Measurements from ENCODE around the gene CCL18. TPM values are rescaled to one million over a fixed set of nuclear protein-coding genes. Genes with fewer than 3 reads are reported as not detected.
"Not testable (repeated sequence)": the region's sequence is repeated elsewhere in the genome, so short reads cannot be mapped to it uniquely, and the experiment has no call there.

The CCL18 gene
- polyA plus RNA-seq, 2 of the 4 experiments (the other 2 are of a cell fraction): not detected

GRCh38 chr17:36107660-36108059 is 43.6 kb downstream of the CCL18 start:
- no peak for TF ChIP-seq CBX2 (IDR thresholded peaks at IDR 0.05; ENCODE audit: borderline replicate concordance, low read depth)
- no peak for TF ChIP-seq PBX3 (IDR thresholded peaks at IDR 0.05)
- TF ChIP-seq SMC3 (IDR thresholded peaks at IDR 0.05): no peak
- no peak for TF ChIP-seq BHLHE40 (IDR thresholded peaks at IDR 0.05; ENCODE audit: low read depth, low read length)
- no peak for TF ChIP-seq CHD2 (IDR thresholded peaks at IDR 0.05; ENCODE audit: low read length, partially characterized antibody)
- TF ChIP-seq MYC (IDR thresholded peaks at IDR 0.05; ENCODE audit: borderline replicate concordance, low read length): no peak
- no peak for TF ChIP-seq RFX5 (IDR thresholded peaks at IDR 0.05)
- H3K4me1 ChIP-seq: no peaks in the 10 kb centered on the region
- ATAC-seq: no peak
- 75% methylated on average over 3 of the region's 3 CpGs for WGBS (ENCODE audit: missing lambda C conversion rate)
- no peak overlapping the region for H3K4me3 ChIP-seq
- FAIRE-seq: no peak
- H3K27ac ChIP-seq: no peak overlapping the region
- CTCF ChIA-PET: interaction anchor here (0.8 to 2.4 kb wide), 3 partner anchors 18 to 41 kb away, joined by 3 to 5 read pairs (median 5); no protein-coding TSS in a partner anchor
- H3K9me3 ChIP-seq: peaks cover 14% of the 10 kb centered on the region; the same call in 2 of the 3 replicates
- H3K4me2 ChIP-seq: no peak overlapping the region
- no peak for DNase-seq (ENCODE audit: low read depth in 1 of 2, low spot score in 1 of 2)
- POLR2A ChIA-PET: no interaction called here

GRCh38 chr17:36108265-36108664 is 44.2 kb downstream of the CCL18 start:
- H3K27ac ChIP-seq; FAIRE-seq; H3K4me1 ChIP-seq; POLR2A ChIA-PET; DNase-seq (ENCODE audit: low read depth in 1 of 2, low spot score in 1 of 2); H3K4me2 ChIP-seq; ATAC-seq; H3K4me3 ChIP-seq: not testable (repeated sequence)
- CTCF ChIA-PET: interaction anchor here (0.8 to 2.4 kb wide), 2 partner anchors 18 to 41 kb away, joined by 3 to 5 read pairs; no protein-coding TSS in a partner anchor
- 22% methylated on average over 5 of the region's 5 CpGs for WGBS (ENCODE audit: missing lambda C conversion rate)
- peaks cover 17% of the 10 kb centered on the region; the same call in 2 of the 3 replicates for H3K9me3 ChIP-seq

- ATAC-seq: no peak
- CTCF ChIA-PET: interaction anchor here (0.6 to 2.1 kb wide), 4 partner anchors 8 to 142 kb away, joined by 3 to 9 read pairs (median 3); no protein-coding TSS in a partner anchor
Measured at GRCh38 chr17:36111068-36111490, 47.0 kb downstream of the CCL18 start.

More at GRCh38 chr17:36111068-36111490, 47.0 kb downstream of the CCL18 start:
- POLR2A ChIA-PET: no interaction called here
- H3K4me1 ChIP-seq: no peaks in the 10 kb centered on the region
- FAIRE-seq (no peak), DNase-seq (ENCODE audit: low read depth in 1 of 2, low spot score in 1 of 2) (no peak)
- no peak overlapping the region for H3K4me3 ChIP-seq
- TF ChIP-seq ZNF302 (CRISPR knock-in tag; IDR thresholded peaks at IDR 0.05): no peak
- TF ChIP-seq POLR2A (IDR thresholded peaks at IDR 0.05; ENCODE audit: low read length): no peak
- TF ChIP-seq HOXB5 (CRISPR knock-in tag; IDR thresholded peaks at IDR 0.05): no peak
- TF ChIP-seq HOXB13 (CRISPR knock-in tag; IDR thresholded peaks at IDR 0.05; ENCODE audit: low read depth): no peak
- no peak for TF ChIP-seq EP300 (IDR thresholded peaks at IDR 0.05)
- TF ChIP-seq RCOR1 (IDR thresholded peaks at IDR 0.05; ENCODE audit: low read depth, low read length): no peak
- TF ChIP-seq ELK1 (IDR thresholded peaks at IDR 0.05; ENCODE audit: low read depth, low read length): no peak
- no peak for TF ChIP-seq CEBPB (IDR thresholded peaks at IDR 0.05)
- TF ChIP-seq CHD2 (IDR thresholded peaks at IDR 0.05; ENCODE audit: low read length, partially characterized antibody): no peak
- no peak for TF ChIP-seq HES2 (IDR thresholded peaks at IDR 0.05)
- no peak for TF ChIP-seq BCL3 (IDR thresholded peaks at IDR 0.05)
- TF ChIP-seq NR3C1 (IDR thresholded peaks at IDR 0.05): no peak
- H3K27ac ChIP-seq: no peak overlapping the region
- WGBS (ENCODE audit: missing lambda C conversion rate): 18% methylated on average over 4 of the region's 4 CpGs
- H3K4me2 ChIP-seq: no peak overlapping the region
- peaks cover 17% of the 10 kb centered on the region; the same call in 2 of the 3 replicates for H3K9me3 ChIP-seq
